ENCODE results near the gene STAC2. TPM values are rescaled to one million over a fixed set of nuclear protein-coding genes. Genes with fewer than 3 reads are reported as not detected.

STAC2 gene
- polyA plus RNA-seq, 3 donors, result not detected

DNA sequence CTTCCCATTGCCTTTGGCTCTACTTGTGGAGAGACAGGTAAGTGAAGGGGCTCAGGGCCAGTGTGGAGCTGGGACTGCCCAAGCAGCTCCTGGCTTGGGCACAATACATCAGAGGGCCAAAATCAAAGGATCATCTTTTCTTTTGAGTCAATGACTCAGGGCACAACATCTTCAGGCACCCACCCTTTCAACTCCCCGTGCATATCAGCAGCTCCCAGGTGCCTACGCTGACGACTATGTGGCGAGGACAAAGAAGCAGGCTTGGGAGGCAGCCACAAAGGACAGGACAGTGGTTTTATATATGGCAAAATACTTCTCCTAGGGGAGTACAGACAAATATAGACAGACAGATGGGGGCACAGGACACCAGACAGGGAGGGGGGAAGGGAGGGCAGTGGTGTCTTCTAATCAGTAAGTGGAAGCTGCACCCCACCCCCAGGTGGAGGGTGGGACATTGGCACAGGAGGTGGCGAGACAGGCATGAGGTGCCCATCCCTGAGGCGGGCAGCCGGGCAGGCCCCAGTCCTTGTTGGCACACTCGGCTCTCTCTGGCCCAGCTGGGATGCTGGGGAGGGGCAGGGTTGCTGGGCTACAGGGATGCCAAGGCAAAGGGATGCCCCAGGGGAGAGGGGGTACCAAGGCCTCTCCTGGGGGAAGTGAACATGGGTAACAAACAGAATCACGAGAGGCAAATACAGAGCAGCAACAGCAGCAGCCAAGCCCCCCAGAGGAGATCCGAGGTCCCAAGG, 52.0 kb downstream of the STAC2 start:
- WGBS (ENCODE audit: insufficient coverage), result 87% methylated on average over 5 of the region's 10 CpGs
- H3K4me2 ChIP-seq (replicated peaks; ENCODE audit: extremely low read depth, low read length, poor library complexity, severe bottlenecking), result no peak overlapping the region
- H3K36me3 ChIP-seq (replicated peaks in 1 of 2; ENCODE audit: control insufficient read depth in 1 of 2, insufficient read depth in 2 of 2, low read length in 2 of 2), result peaks cover 8 to 17% of the 10 kb centered on the region in 2 donors

DNA sequence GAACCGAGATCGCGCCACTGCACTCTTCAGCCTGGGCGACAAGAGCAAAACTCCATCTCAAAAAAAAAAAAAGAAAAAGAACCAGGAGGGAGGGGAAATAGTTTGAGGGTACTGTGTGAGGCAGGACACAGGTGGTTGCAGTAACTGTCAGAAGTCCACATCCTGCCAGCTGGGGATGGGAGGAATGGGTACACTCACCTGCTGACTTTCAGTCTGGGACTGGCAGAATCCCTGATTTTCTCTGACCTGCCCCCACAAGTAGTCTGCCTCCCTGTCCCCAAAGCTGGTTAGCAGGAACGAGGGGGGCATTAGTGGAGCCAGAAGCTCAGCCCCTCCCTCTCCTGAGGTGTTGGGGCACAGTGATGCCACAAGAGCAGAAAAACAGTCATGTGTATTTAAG, 52.7 kb downstream of the STAC2 start:
- no peak overlapping the region for H3K9ac ChIP-seq (ENCODE audit: insufficient read depth, low read length, poor library complexity, severe bottlenecking)
- H3K9me3 Mint-ChIP-seq, result peaks cover 0 to 11% (median 5%) of the 10 kb centered on the region in 7 donors
- H3K27ac ChIP-seq (ENCODE audit: low read depth in 1 of 2, low read length in 2 of 2), result no peak overlapping the region
- WGBS (ENCODE audit: insufficient coverage), result 40% methylated on average over 1 of the region's 5 CpGs
- H4K20me1 ChIP-seq (ENCODE audit: insufficient read depth, low read length), result no peaks in the 10 kb centered on the region
- H3K27me3 Mint-ChIP-seq (ENCODE audit: low read depth in 3 of 3), result peaks cover 4 to 8% (median 8%) of the 10 kb centered on the region in 3 donors
- H3K4me1 Mint-ChIP-seq, result peaks cover 43% of the 10 kb centered on the region
- intact Hi-C loops (cut with micrococcal nuclease), result no loop called here
- H3K27me3 ChIP-seq (ENCODE audit: control insufficient read depth in 2 of 2, insufficient read depth in 2 of 2, low read length in 2 of 2), result no peaks in the 10 kb centered on the region
- no peak overlapping the region for H2AFZ ChIP-seq (ENCODE audit: insufficient read depth, low read depth, low read length, poor library complexity, severe bottlenecking)
- peak overlapping the region in 1 of 7 donors; percentile 23 for H3K27ac Mint-ChIP-seq
- no peaks in the 10 kb centered on the region for H3K79me2 ChIP-seq (ENCODE audit: insufficient read depth, low read length)
- H3K9me3 ChIP-seq (replicated peaks in 1 of 2; ENCODE audit: control insufficient read depth in 1 of 2, insufficient read depth in 1 of 2, low read length in 2 of 2), result no peaks in the 10 kb centered on the region
- H3K4me3 ChIP-seq (replicated peaks in 1 of 3; ENCODE audit: low read depth in 2 of 3, low read length in 3 of 3), result no peak overlapping the region
- H3K4me2 ChIP-seq (replicated peaks; ENCODE audit: extremely low read depth, low read length, poor library complexity, severe bottlenecking), result no peak overlapping the region
- H3K4me1 ChIP-seq (ENCODE audit: control insufficient read depth in 1 of 2, insufficient read depth in 2 of 2, low read length in 2 of 2), result peaks cover 25 to 38% of the 10 kb centered on the region in 2 donors
- peaks cover 6 to 16% of the 10 kb centered on the region in 2 donors for H3K36me3 ChIP-seq (replicated peaks in 1 of 2; ENCODE audit: control insufficient read depth in 1 of 2, insufficient read depth in 2 of 2, low read length in 2 of 2)
- DNase-seq, result no peak
- TF ChIP-seq, protein P1, sequence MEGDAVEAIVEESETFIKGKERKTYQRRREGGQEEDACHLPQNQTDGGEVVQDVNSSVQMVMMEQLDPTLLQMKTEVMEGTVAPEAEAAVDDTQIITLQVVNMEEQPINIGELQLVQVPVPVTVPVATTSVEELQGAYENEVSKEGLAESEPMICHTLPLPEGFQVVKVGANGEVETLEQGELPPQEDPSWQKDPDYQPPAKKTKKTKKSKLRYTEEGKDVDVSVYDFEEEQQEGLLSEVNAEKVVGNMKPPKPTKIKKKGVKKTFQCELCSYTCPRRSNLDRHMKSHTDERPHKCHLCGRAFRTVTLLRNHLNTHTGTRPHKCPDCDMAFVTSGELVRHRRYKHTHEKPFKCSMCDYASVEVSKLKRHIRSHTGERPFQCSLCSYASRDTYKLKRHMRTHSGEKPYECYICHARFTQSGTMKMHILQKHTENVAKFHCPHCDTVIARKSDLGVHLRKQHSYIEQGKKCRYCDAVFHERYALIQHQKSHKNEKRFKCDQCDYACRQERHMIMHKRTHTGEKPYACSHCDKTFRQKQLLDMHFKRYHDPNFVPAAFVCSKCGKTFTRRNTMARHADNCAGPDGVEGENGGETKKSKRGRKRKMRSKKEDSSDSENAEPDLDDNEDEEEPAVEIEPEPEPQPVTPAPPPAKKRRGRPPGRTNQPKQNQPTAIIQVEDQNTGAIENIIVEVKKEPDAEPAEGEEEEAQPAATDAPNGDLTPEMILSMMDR (IDR thresholded peaks at IDR 0.05), result no peak
- H3K4me3 Mint-ChIP-seq, result no peak overlapping the region
- H3K36me3 Mint-ChIP-seq, result peaks cover 20 to 21% of the 10 kb centered on the region in 2 donors

More for the DNA sequence above, 52.0 kb downstream of the STAC2 start:
- intact Hi-C loops (cut with micrococcal nuclease), result no loop called here
- Mint-ChIP-seq H3K4me3 (no peak overlapping the region), H3K9me3 (peaks cover 0 to 7% (median 2%) of the 10 kb centered on the region in 7 donors), H3K27me3 (ENCODE audit: low read depth in 3 of 3) (peaks cover 4 to 8% (median 8%) of the 10 kb centered on the region in 3 donors), H3K27ac (no peak overlapping the region), H3K4me1 (peaks cover 44% of the 10 kb centered on the region), H3K36me3 (peaks cover 21 to 25% of the 10 kb centered on the region in 2 donors)
- TF ChIP-seq, protein P1 (IDR thresholded peaks at IDR 0.05), result no peak
- Histone ChIP-seq H3K27ac (ENCODE audit: low read depth in 1 of 2, low read length in 2 of 2) (no peak overlapping the region), H2AFZ (ENCODE audit: insufficient read depth, low read depth, low read length, poor library complexity, severe bottlenecking) (no peak overlapping the region), H4K20me1 (ENCODE audit: insufficient read depth, low read length) (no peaks in the 10 kb centered on the region), H3K4me1 (ENCODE audit: control insufficient read depth in 1 of 2, insufficient read depth in 2 of 2, low read length in 2 of 2) (peaks cover 23 to 35% of the 10 kb centered on the region in 2 donors), H3K9ac (ENCODE audit: insufficient read depth, low read length, poor library complexity, severe bottlenecking) (no peak overlapping the region), H3K4me3 (replicated peaks in 1 of 3; ENCODE audit: low read depth in 2 of 3, low read length in 3 of 3) (no peak overlapping the region), H3K9me3 (replicated peaks in 1 of 2; ENCODE audit: control insufficient read depth in 1 of 2, insufficient read depth in 1 of 2, low read length in 2 of 2) (no peaks in the 10 kb centered on the region), H3K79me2 (ENCODE audit: insufficient read depth, low read length) (no peaks in the 10 kb centered on the region), H3K27me3 (ENCODE audit: control insufficient read depth in 2 of 2, insufficient read depth in 2 of 2, low read length in 2 of 2) (no peaks in the 10 kb centered on the region)
- DNase-seq, result no peak

Measured in CD14-positive monocyte (primary cell).